Stimulated activated CD8-positive, alpha-beta memory T cell treated with anti-CD3 and anti-CD28 coated beads, Interleukin-4, amount 100 ng/mL, for 1 hour (primary cell): ENCODE data around the gene CANT1.

Experiments used
- DNase-seq, 2 donors: peaks; one replicate each; pipeline ENCODE4 v3.0.0-alpha.2; 2020; ENCODE audit warnings: low read depth in 2 of 2, low spot score in 1 of 2

The CANT1 gene

GRCh38 chr17:79010304-79010646 lies 711 bp upstream of the CANT1 start:
- DNase-seq = no peak

GRCh38 chr17:79008666-79009387 lies 737 bp downstream of the CANT1 start:
- no peak for DNase-seq

- DNase-seq = no peak
Observed at GRCh38 chr17:79007504-79008381, 1.8 kb downstream of the CANT1 start.

GRCh38 chr17:79006794-79007503 lies 2.6 kb downstream of the CANT1 start:
- DNase-seq = no peak

- no peak for DNase-seq
Observed at GRCh38 chr17:79006046-79006445, 3.5 kb downstream of the CANT1 start.

- no peak for DNase-seq
Observed at GRCh38 chr17:79005063-79005861, 4.3 kb downstream of the CANT1 start.

- no peak for DNase-seq
Observed at GRCh38 chr17:79003661-79004411, 5.7 kb downstream of the CANT1 start.

- DNase-seq = no peak
Observed at GRCh38 chr17:79002796-79003593, 6.6 kb downstream of the CANT1 start.

GRCh38 chr17:79002291-79002690 lies 7.3 kb downstream of the CANT1 start:
- DNase-seq = no peak

- no peak for DNase-seq
Observed at GRCh38 chr17:79001190-79002020, 8.2 kb downstream of the CANT1 start.

- DNase-seq = no peak
Observed at GRCh38 chr17:79000396-79001189, 9.0 kb downstream of the CANT1 start.

- no peak for DNase-seq
Observed at GRCh38 chr17:78999947-79000395, 9.6 kb downstream of the CANT1 start.

GRCh38 chr17:78999056-78999768 lies 10.4 kb downstream of the CANT1 start:
- no peak for DNase-seq

GRCh38 chr17:78998311-78999055 lies 11.1 kb downstream of the CANT1 start:
- DNase-seq = no peak

GRCh38 chr17:78997881-78998280 lies 11.7 kb downstream of the CANT1 start:
- DNase-seq = no peak

- DNase-seq = no peak
Observed at GRCh38 chr17:78997231-78997741, 12.3 kb downstream of the CANT1 start.
